Measurements from ENCODE around the gene EFNA5. TPM values are rescaled to one million over a fixed set of nuclear protein-coding genes. Genes with fewer than 3 reads are reported as not detected.

Gene EFNA5
- total RNA-seq, 4 donors from 2014 or later: 16.6 to 35.3 (median 19.3) TPM

DNA sequence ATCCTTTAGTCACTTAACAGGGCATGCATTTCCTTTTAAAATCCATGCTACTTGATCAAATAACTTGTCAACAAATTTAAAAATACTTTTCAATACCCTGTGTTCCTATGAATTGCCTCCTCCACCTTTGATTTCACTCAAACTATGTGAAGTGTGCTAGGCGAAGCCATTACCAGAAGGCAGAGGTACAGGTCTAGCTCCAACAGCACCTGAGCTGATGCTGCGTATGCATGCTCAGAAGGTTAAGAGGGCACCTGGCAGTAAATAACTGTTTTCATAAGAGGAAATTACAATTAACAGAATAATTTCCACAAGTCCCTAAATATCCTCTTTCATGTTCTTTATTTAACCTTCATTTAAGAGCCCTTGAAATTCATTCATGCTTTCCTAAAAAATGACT, 251.8 kb downstream of the EFNA5 start:
- TF ChIP-seq, protein P1, sequence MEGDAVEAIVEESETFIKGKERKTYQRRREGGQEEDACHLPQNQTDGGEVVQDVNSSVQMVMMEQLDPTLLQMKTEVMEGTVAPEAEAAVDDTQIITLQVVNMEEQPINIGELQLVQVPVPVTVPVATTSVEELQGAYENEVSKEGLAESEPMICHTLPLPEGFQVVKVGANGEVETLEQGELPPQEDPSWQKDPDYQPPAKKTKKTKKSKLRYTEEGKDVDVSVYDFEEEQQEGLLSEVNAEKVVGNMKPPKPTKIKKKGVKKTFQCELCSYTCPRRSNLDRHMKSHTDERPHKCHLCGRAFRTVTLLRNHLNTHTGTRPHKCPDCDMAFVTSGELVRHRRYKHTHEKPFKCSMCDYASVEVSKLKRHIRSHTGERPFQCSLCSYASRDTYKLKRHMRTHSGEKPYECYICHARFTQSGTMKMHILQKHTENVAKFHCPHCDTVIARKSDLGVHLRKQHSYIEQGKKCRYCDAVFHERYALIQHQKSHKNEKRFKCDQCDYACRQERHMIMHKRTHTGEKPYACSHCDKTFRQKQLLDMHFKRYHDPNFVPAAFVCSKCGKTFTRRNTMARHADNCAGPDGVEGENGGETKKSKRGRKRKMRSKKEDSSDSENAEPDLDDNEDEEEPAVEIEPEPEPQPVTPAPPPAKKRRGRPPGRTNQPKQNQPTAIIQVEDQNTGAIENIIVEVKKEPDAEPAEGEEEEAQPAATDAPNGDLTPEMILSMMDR (IDR thresholded peaks at IDR 0.05): no peak
- no peak for TF ChIP-seq POLR2A (IDR thresholded peaks at IDR 0.05)
- 86 to 96% methylated on average over 2 of the region's 2 CpGs for WGBS, 2 donors
- H3K4me3 ChIP-seq (ENCODE audit: low read depth, poor library complexity, severe bottlenecking): no peak overlapping the region
- no peak for DNase-seq (ENCODE audit: low spot score in 2 of 2)
- intact Hi-C loops (cut with DNase I; ENCODE audit: low total_unique reads): no loop called here

DNA sequence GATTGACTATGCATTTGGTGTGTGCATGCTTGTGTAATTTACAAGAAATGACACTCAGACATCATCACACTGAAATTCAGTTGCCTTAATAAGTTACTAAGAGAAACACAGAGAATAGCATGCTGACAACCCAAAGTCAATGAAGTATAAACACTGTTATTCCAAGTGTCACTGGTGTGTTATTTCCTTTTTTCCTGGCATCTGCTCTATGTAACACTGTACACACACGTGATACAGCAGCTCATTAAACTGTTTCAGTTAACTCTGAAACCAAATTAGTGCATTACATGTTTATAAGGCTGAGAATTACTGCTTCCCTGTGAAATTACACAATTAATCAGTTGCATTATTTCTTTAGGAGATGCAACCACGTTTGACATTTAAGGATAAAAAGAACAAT, 252.7 kb downstream of the EFNA5 start:
- intact Hi-C loops (cut with DNase I; ENCODE audit: low total_unique reads): no loop called here
- 42 to 53% methylated on average over 2 of the region's 2 CpGs for WGBS, 2 donors
- TF ChIP-seq, protein P1 (IDR thresholded peaks at IDR 0.05): no peak
- no peak for TF ChIP-seq POLR2A (IDR thresholded peaks at IDR 0.05)
- DNase-seq (ENCODE audit: low spot score in 2 of 2): no peak
- H3K4me3 ChIP-seq (ENCODE audit: low read depth, poor library complexity, severe bottlenecking): no peak overlapping the region

DNA sequence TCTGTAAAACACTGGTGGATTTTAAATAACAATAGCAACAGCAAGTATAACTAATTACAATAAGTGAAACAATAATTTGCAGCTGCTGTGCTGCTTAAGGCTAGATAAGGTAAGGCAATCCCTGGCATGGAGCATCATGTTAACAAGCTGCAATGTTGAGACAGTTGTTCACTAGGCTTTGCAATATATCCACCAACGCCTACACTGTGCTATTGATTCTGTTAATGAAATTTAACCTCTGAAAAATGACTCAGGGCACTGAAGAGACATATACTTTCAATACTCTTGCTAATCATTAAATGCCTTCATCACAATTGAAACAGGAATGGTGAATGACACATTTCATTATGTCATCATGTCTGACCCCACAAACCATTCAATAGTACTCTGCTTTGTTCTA, 255.0 kb downstream of the EFNA5 start:
- intact Hi-C loops (cut with DNase I; ENCODE audit: low total_unique reads): no loop called here
- DNase-seq (ENCODE audit: low spot score in 2 of 2): no peak
- WGBS, 2 donors: 82 to 84% methylated on average over 1 of the region's 1 CpG
- H3K4me3 ChIP-seq (ENCODE audit: low read depth, poor library complexity, severe bottlenecking): no peak overlapping the region
- TF ChIP-seq POLR2A (IDR thresholded peaks at IDR 0.05): no peak
- TF ChIP-seq, protein P1 (IDR thresholded peaks at IDR 0.05): no peak

DNA sequence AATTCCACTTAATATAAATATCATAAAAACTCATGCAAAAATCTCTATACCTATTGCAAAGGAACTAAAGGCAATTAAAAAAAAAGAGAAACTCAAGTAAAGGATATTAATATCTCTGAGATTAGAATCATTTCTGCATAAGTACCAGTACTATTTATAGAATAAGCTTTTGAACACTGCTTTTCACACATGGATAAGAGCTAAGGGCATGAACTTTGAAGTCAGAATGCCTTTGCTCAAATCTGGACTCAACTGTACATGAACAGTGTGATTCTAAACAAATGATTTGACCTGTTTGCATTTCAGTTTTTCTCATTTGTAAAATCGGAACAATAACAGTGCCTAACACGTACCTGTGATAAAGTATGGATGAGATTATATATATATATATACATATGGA, 255.9 kb downstream of the EFNA5 start:
- WGBS, 2 donors: 89 to 91% methylated on average over 2 of the region's 2 CpGs

DNA sequence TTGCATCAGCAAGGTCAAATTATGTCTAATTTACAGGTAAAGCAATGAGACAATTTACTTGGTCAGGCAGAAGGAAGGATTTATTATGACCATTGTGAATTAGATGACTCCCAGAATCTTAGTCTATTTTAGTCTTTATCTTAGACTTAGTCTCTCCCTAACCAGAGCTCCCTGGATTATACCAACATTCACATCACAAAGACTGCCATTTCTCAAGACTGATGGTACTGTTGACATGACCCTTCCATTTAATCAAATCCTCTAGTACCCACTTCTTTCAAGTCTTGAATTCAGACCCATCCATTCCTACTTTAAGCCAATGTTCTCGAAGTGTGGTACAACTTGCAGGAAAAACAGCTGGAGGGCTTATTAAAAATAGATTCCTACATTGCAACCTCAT, 257.0 kb downstream of the EFNA5 start:
- no peak overlapping the region for H3K4me3 ChIP-seq (ENCODE audit: low read depth, poor library complexity, severe bottlenecking)
- WGBS, 2 donors: 60 to 67% methylated on average over 1 of the region's 1 CpG
- DNase-seq (ENCODE audit: low spot score in 2 of 2): no peak
- intact Hi-C loops (cut with DNase I; ENCODE audit: low total_unique reads): no loop called here
- TF ChIP-seq, protein P1 (IDR thresholded peaks at IDR 0.05): no peak
- no peak for TF ChIP-seq POLR2A (IDR thresholded peaks at IDR 0.05)

More for the DNA sequence above, 255.9 kb downstream of the EFNA5 start:
- TF ChIP-seq POLR2A (IDR thresholded peaks at IDR 0.05): no peak
- TF ChIP-seq, protein P1 (IDR thresholded peaks at IDR 0.05): no peak
- no peak overlapping the region for H3K4me3 ChIP-seq (ENCODE audit: low read depth, poor library complexity, severe bottlenecking)
- intact Hi-C loops (cut with DNase I; ENCODE audit: low total_unique reads): no loop called here
- no peak for DNase-seq (ENCODE audit: low spot score in 2 of 2)

DNA sequence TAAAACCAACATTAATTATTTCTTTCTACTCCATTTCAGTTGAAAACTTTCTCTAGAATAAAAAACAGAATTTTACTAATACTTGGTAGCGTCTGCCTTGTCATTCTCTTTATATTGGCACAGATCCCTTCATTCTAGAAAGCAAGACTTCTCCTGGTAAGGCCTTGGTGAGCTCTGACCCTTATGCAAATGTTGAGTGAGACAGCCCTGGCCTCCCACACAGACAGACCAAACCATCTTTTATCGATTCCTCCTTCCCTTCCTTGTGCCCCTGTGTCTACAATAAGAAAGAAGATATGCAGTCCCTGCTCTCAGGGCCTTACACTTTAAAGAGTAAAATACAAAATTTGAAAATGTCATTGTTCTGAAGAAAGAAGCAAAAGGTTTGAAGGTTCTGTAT, 262.2 kb downstream of the EFNA5 start:
- no peak overlapping the region for H3K4me3 ChIP-seq (ENCODE audit: low read depth, poor library complexity, severe bottlenecking)
- whole genome bisulfite sequencing, 2 donors: 89 to 91% methylated on average over 2 of the region's 2 CpGs
- no peak for DNase-seq (ENCODE audit: low spot score in 2 of 2)
- intact Hi-C loops (cut with DNase I; ENCODE audit: low total_unique reads): no loop called here
- TF ChIP-seq POLR2A (IDR thresholded peaks at IDR 0.05): no peak
- TF ChIP-seq, protein P1 (IDR thresholded peaks at IDR 0.05): no peak

Measured in lower leg skin (tissue), 4 donors.